HG02840 (cell line): ENCODE measurements around the gene SLC5A11.

Source experiments
- ATAC-seq: cut with Tn5 transposase; IDR thresholded peaks from one replicate; pipeline ENCODE4 v1.9.1; 2021; ENCODE audit warnings: mild to moderate bottlenecking, moderate library complexity, moderate number of reproducible peaks; ENCODE audit not compliant: unreplicated experiment, low FRiP score

The SLC5A11 gene

GRCh38 chr16:24915019-24915418 is 69.3 kb downstream of the SLC5A11 start:
- ATAC-seq: no peak

- no peak for ATAC-seq
These were observed 69.8 kb downstream of the SLC5A11 start for GRCh38 chr16:24915576-24915975.

- ATAC-seq: no peak
These were observed 71.5 kb downstream of the SLC5A11 start for GRCh38 chr16:24917236-24917635.

GRCh38 chr16:24917891-24918290 is 72.1 kb downstream of the SLC5A11 start:
- no peak for ATAC-seq

- no peak for ATAC-seq
These were observed 72.9 kb downstream of the SLC5A11 start for GRCh38 chr16:24918641-24919040.

- ATAC-seq: no peak
These were observed 73.8 kb downstream of the SLC5A11 start for GRCh38 chr16:24919536-24919935.

GRCh38 chr16:24920568-24920967 is 74.8 kb downstream of the SLC5A11 start:
- ATAC-seq: no peak

- ATAC-seq: no peak
These were observed 75.5 kb downstream of the SLC5A11 start for GRCh38 chr16:24921229-24921628.

GRCh38 chr16:24925163-24925562 is 79.4 kb downstream of the SLC5A11 start:
- no peak for ATAC-seq

- ATAC-seq: no peak
These were observed 83.6 kb downstream of the SLC5A11 start for GRCh38 chr16:24929409-24929808.

- no peak for ATAC-seq
These were observed 84.7 kb downstream of the SLC5A11 start for GRCh38 chr16:24930440-24930839.

- no peak for ATAC-seq
These were observed 85.3 kb downstream of the SLC5A11 start for GRCh38 chr16:24931091-24931490.

- ATAC-seq: no peak
These were observed 89.6 kb downstream of the SLC5A11 start for GRCh38 chr16:24935336-24935735.

GRCh38 chr16:24936151-24936550 is 90.4 kb downstream of the SLC5A11 start:
- no peak for ATAC-seq

GRCh38 chr16:24939224-24939623 is 93.5 kb downstream of the SLC5A11 start:
- no peak for ATAC-seq

- ATAC-seq: no peak
These were observed 94.0 kb downstream of the SLC5A11 start for GRCh38 chr16:24939738-24940137.

- ATAC-seq: no peak
These were observed 97.7 kb downstream of the SLC5A11 start for GRCh38 chr16:24943471-24943870.

- ATAC-seq: no peak
These were observed 98.4 kb downstream of the SLC5A11 start for GRCh38 chr16:24944206-24944605.

GRCh38 chr16:24946155-24946554 is 100.4 kb downstream of the SLC5A11 start:
- no peak for ATAC-seq

GRCh38 chr16:24950275-24950674 is 104.5 kb downstream of the SLC5A11 start:
- no peak for ATAC-seq

GRCh38 chr16:24953306-24953705 is 107.5 kb downstream of the SLC5A11 start:
- no peak for ATAC-seq

- no peak for ATAC-seq
These were observed 108.0 kb downstream of the SLC5A11 start for GRCh38 chr16:24953721-24954120.

- no peak for ATAC-seq
These were observed 108.4 kb downstream of the SLC5A11 start for GRCh38 chr16:24954137-24954536.
